DMS 273 (cell line): Measurements from ENCODE around the gene C19orf44.
"Not testable (repeated sequence)": the region's sequence is repeated elsewhere in the genome, so short reads cannot be mapped to it uniquely, and the experiment has no call there.

Experiments used
- DNase-seq: peaks from one replicate; lab custom pipeline; 2025; ENCODE audit not compliant: unreplicated experiment; lab: John Stamatoyannopoulos, UW

The C19orf44 gene

GRCh38 chr19:16532440-16533234 is 36.4 kb downstream of the C19orf44 start:
- no peak for DNase-seq

DNA sequence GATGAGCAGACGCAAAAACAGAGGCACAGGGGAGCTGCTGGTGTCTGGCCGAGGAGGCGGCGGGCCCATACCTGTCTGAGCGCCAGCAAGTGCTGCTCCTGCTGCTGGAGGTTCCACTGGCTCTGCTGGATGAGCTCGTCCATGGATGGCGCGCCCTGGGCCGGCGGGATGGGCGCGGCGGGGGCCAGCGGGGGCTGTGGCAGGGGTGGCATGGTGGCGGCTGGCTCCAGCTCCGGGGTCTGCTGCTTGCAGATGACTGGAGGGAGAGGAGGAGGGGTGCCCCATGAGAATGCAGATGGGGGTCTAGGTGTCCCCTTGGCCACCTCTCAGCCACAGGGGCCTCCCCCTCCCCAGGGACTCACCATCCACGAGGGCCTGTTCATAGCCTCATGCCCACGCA is 39.2 kb downstream of the C19orf44 start:
- DNase-seq = no peak

DNA sequence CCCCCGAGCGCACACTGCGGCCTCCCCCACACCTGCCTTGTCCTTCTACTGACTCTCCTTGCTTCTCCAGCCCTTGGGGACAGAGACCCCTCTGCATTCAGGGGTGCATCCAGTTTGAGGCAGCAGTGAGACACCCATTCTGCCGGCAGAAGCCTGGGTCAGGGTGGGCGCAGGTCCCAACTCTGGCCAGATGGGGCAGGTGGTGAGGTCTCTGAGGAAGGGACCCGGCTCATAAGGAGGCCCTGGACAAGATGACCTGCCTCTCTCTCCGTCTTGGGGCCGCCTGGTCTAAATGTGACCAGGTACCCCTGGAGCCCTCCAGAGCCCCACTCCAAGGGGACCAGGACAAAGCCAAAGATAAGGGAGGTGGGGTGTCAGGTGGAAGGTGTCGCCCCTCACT is 39.9 kb downstream of the C19orf44 start:
- no peak for DNase-seq

- DNase-seq = no peak
Observed at GRCh38 chr19:16537111-16537510, 40.9 kb downstream of the C19orf44 start.

DNA sequence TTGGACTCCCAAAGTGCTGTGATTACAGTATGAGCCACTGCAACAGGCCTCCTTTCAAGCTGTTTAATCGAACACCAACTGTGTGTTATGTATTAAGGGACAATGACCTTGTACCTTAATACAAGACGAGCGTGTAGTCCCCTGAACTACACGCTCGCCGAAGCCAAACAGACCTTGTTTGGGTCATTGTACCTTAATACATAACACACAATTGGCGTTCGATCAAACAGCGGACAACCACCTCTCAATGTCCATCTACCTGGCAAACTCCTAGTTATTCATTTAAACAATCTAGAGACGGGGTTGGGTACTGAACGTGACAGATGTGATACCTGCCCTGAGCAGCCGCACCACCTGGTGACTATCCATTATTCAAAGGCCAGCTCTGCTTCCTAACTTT is 44.8 kb downstream of the C19orf44 start:
- DNase-seq = no peak

- DNase-seq = peak; percentile 60
Observed at GRCh38 chr19:16541526-16542044, 45.4 kb downstream of the C19orf44 start.

DNA sequence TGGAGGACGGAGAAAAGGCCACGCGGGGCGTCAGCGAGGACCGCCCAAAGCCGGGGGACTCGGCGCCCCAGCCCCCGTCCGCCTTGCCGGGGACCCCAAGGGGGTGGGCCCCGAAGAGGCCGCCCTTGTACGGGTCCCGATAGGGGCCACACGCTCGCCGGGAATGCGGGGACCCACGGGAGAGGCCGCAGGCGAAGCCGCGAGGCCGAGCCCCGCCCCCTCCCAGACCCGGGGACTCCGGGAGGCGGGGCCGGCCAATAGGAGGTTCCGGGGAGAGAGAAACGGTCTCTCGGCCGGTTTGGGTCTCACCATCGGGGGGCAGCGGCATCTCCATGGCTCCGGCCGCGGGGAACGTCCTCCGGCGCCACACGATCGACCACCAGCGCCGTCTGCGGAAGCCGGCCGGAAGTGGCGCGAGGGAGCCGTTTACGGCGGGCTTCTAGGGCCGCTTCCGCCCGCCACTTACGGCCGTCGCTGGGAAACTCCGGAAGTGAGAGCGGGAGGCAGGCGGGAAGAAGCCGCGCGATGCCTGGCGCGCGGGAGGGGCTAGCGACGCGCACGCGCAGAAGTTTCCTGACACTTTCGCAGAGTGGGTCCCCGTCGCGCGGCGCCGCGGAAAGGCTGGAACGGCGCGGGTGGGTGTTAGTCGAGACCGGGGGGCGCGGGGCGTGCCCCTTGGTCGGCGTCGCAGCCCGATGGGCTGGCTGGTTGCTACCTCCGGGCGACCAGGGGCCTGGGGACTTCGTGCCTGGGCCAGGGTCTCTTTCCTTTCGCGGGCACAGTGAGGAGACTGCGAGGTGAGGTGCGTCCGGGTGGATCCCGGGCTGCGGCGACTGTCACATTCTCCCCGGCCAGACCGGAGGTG is 46.1 kb downstream of the C19orf44 start, which contains the start of gene CHERP:
Gene CHERP, minus strand, starts transcription at position 393 of the 865 bp plus-strand sequence. Its CDS starts 59 bp downstream, at position 334.
- peak; percentile 98 for DNase-seq

DNA sequence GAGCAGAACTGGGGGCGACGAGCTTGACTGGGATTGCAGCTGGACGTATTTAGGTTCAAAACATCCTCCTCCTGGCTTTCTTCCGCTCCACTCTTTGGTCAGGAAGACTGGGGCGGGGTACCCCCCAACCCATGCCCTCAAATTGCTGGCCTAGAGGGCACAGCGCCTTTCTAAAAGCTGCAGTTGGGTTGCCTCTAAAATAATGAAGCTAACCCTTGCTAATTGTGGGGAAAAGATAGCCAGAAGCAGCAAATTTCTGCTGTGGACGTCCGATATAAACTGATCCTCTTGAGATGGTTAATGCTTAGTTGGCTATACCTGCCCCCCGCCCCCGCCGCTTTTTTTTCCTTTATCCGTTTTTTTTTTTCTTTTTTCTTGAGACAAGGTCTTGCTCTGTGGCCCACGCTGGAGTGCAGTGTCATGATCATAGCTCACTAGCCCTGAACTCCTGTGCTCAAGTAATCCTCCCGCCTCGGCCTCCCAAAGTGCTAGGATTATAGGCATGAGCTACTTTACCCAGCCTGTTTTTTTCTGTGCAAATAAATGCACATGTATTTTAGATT is 46.8 kb downstream of the C19orf44 start:
- no peak for DNase-seq

GRCh38 chr19:16543734-16544133 is 47.5 kb downstream of the C19orf44 start:
- DNase-seq = not testable (repeated sequence)

- no peak for DNase-seq
Observed at GRCh38 chr19:16544473-16545231, 48.5 kb downstream of the C19orf44 start.

DNA sequence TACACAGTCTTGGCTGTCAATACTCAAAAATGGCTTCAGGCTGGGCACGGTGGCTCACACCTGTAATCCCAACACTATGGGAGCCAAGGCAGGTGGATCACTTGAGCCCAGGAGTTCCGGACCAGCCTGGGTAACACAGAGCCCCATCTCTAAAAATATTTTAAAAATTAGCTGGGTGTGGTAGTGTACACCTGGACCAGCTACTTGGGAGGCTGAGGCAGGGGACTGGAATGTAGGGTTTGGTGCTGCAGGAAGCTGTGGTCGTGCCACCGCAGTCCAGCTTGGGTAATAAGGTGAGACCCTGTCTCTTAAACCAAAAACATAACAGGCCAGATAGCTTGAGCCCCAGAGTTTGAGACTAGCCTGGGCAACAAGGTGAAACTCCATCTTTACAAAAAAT is 52.8 kb downstream of the C19orf44 start:
- DNase-seq = no peak

DNA sequence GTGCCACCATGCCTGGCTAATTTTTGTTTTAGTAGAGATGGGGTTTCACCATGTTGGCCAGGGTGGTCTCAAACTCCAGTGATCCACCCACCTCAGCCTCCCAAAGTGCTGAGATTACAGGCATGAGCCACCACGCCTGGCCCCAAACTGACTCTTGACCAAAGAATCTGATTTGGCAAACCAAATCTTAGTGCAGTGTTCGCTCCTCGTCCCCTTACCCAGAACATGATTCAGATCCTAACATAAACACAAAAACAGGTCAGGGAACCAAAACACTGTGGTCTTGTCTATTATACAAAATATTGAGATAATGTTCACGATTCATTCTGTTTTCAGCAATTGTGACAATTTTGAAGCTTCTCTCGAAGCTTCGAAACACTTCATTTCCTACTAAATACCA is 55.7 kb downstream of the C19orf44 start:
- not testable (repeated sequence) for DNase-seq

DNA sequence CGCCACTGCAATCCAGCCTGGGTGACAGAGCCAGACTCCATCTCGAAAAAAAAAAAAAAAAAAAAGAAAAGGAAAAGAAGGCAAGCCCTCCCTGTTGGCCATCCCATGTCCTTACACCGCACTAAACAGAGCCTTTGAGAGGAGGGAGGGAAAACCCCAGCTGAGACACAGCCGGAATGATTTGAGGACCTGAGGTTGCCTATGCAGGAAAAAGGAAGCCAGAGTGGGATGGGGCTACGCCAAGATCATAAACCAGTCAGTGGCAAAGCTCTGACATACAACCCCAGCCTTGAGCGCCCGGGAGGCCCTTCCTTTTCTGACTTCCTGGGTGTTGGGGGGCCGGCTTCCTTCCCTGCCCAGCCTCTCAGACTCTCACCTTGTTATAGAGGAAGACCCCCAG is 58.6 kb downstream of the C19orf44 start:
- DNase-seq = no peak

DNA sequence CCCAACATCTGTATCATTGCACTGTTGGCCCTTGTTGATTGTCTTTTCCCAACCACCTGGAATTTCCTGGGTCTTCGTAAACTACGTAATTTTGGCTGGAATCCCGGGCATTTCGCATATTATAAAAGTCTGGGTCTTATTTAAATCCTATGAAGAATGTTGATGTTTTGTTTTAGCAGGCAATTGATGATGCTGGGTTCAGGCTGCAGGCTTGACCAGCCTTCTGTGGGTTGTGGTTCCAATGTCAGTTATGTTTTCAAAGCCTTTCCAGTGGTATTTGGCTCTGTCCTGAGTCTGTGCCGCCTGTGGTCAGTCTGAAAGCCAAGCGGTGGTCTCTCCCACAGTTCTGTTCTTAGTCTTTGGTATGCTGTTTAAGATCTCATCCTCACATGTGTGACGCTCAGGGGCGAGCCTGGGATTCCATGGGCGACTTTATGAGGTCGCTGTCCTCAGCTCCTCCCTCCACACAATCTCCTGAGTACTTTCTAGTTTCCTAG is 63.6 kb downstream of the C19orf44 start:
- no peak for DNase-seq

DNA sequence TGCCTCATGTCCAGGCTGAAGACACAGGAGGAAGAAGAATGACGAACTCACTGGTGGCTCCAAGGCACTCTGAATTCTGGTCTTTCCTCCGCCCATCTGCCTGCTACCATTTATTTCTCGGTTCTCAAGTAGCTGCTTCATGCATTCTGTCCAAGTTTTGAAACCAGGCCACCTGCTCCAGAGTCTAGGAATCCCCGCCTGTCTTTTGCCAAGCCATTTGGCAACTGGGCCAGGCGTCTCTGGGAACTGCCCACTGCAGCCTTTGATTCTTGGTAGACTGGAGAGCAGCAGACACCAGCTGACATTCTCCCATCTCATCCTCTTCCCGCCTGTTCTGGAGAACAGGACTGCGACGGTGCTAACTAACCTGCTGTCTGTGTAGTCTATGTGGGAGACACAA is 65.2 kb downstream of the C19orf44 start:
- peak; percentile 69 for DNase-seq

DNA sequence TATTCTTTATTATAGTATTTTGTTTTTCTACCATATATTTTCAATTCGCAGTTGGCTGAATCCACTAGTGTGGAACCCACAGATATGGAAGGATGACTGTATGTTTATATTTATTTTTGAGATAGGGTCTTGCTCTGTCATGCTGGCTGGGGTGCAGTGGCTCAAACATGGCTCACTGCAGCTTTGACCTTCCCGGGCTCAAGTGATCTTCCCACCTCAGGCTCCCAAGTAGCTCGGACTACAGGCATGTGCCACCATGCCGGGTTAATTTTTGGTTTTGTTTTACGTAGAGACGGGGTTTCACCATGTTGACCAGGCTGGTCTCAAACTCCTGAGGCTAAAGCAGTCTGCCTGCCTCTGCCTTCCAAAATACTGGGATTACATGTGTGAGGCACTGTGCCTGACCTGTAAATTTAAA is 66.4 kb downstream of the C19orf44 start:
- no peak for DNase-seq

GRCh38 chr19:16564842-16565241 is 68.6 kb downstream of the C19orf44 start:
- DNase-seq = no peak

GRCh38 chr19:16566161-16566560 is 70.0 kb downstream of the C19orf44 start:
- DNase-seq = no peak

DNA sequence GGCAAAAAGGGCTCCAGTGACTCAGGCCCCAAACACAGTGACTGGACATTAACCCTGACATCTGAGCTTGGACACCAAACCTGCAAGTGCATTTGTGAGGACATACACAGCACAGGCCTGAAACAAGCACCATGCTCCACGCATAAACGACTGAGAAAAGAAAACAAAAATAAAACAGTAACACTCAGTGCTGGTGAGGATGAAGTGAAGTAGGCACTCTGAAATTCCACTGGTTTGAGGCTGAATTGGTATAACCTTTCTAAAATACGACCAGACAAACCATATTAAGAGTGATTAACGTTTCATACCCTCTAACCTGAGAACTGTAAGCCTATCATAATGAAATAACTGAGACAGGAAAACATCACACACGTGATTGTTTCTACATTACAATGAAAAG is 70.5 kb downstream of the C19orf44 start:
- no peak for DNase-seq

- DNase-seq = no peak
Observed at GRCh38 chr19:16569609-16570320, 73.6 kb downstream of the C19orf44 start.
